ENCODE data around the gene FCGR3A.
"Not testable (repeated sequence)": the region's sequence is repeated elsewhere in the genome, so short reads cannot be mapped to it uniquely, and the experiment has no call there.

DNA sequence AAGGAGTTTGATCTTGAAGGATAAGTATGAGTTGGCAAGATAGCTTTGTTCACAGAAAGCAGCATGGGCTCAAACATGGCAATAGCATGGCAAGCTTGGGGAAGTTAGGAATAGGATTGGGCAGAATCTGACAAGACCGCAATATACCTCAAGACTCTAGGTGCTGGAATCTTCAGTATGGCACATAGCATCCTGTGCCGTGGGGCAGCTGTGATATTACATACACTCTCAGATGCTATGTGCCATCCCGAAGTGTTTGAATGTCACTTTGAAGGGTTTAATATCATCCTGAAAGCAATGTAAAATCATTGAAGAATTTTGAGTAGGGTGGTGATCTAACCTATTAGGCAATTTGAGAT, 17.0 kb upstream of the FCGR3A start:
- TF ChIP-seq, protein P1, sequence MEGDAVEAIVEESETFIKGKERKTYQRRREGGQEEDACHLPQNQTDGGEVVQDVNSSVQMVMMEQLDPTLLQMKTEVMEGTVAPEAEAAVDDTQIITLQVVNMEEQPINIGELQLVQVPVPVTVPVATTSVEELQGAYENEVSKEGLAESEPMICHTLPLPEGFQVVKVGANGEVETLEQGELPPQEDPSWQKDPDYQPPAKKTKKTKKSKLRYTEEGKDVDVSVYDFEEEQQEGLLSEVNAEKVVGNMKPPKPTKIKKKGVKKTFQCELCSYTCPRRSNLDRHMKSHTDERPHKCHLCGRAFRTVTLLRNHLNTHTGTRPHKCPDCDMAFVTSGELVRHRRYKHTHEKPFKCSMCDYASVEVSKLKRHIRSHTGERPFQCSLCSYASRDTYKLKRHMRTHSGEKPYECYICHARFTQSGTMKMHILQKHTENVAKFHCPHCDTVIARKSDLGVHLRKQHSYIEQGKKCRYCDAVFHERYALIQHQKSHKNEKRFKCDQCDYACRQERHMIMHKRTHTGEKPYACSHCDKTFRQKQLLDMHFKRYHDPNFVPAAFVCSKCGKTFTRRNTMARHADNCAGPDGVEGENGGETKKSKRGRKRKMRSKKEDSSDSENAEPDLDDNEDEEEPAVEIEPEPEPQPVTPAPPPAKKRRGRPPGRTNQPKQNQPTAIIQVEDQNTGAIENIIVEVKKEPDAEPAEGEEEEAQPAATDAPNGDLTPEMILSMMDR (IDR thresholded peaks at IDR 0.05; ENCODE audit: control extremely low read depth in 1 of 3, insufficient read depth in 1 of 3, low read depth in 1 of 3, low read length in 3 of 3): not testable (repeated sequence)
- TF ChIP-seq POLR2AphosphoS5 (IDR thresholded peaks at IDR 0.05; ENCODE audit: low read depth, low read length); RNF2 (IDR thresholded peaks at IDR 0.05; ENCODE audit: borderline replicate concordance, low read depth, low read length, missing control alignments, poor library complexity, severe bottlenecking); TCF12 (IDR thresholded peaks at IDR 0.05; ENCODE audit: low read depth, low read length): not testable (repeated sequence)

All from H1 (cell line).